ENCODE measurements around the gene SGCA.

GRCh38 chr17:50118828-50119218 lies 47.0 kb upstream of the SGCA start:
- TF ChIP-seq CTCF (IDR thresholded peaks at IDR 0.05; ENCODE audit: extremely low read depth in 1 of 2, insufficient read depth in 1 of 2, low read depth in 1 of 2, low read length in 2 of 2), result no peak
- no peak for TF ChIP-seq POLR2A (IDR thresholded peaks at IDR 0.05; ENCODE audit: low read depth, low read length)
- no peak for TF ChIP-seq EZH2 (IDR thresholded peaks at IDR 0.05; ENCODE audit: borderline replicate concordance, low read depth, low read length, severe bottlenecking)

Measured in endothelial cell of umbilical vein (primary cell).